Cardiac muscle cell (in vitro differentiated cells and primary cell): ENCODE data around the gene USE1. TPM values are rescaled to one million over a fixed set of nuclear protein-coding genes. Genes with fewer than 3 reads are reported as not detected.

Experiments
- DNase-seq, 2 donors: peaks; one replicate each; pipeline versions ENCODE4 v3.0.0 to v3.0.0-alpha.2; 2010 to 2017; ENCODE audit warnings: low read depth in 1 of 2, low spot score in 1 of 2
- H3K27ac ChIP-seq: fragments of 200-600 bp; sonication (generic); 2 replicates; pipeline ENCODE4 v1.5.1; 2016
- H3K27me3 ChIP-seq: fragments of 200-600 bp; sonication (generic); 2 replicates; pipeline ENCODE4 v1.6.0; 2016; ENCODE audit warnings: control low read depth
- H3K36me3 ChIP-seq: fragments of 200-600 bp; sonication (generic); 2 replicates; pipeline ENCODE4 v1.5.1; 2016; ENCODE audit warnings: control low read depth
- H3K4me1 ChIP-seq: fragments of 200-600 bp; sonication (generic); 2 replicates; pipeline ENCODE4 v1.8.1; 2017; ENCODE audit warnings: low read depth, mild to moderate bottlenecking, mixed run types
- H3K4me3 ChIP-seq: fragments of 200-600 bp; sonication (generic); 2 replicates; pipeline ENCODE4 v1.5.1; 2016; ENCODE audit warnings: mild to moderate bottlenecking
- H3K9me3 ChIP-seq: fragments of 200-600 bp; sonication (generic); 2 replicates; pipeline ENCODE4 v1.5.1; 2017; ENCODE audit warnings: low read depth, mild to moderate bottlenecking, control low read depth
- polyA plus RNA-seq: library from polyadenylated mRNA; unstranded; fragments of >200 nt; fragmentation: Nextera tagmentation; extraction: Ambion mirVana; gene quantifications from 2 replicates; pipeline ENCODE4 v1.2.1, GENCODE V29; 2016
- total RNA-seq: library from RNA; depleted of rRNA; stranded (reverse); fragments of >200 nt; gene quantifications from 2 replicates; pipeline ENCODE4 v1.2.3, GENCODE V29; 2016
- TF ChIP-seq, protein P1 (sequence below): IDR thresholded peaks from 2 replicates; pipeline ENCODE4 v1.5.1; 2012; ENCODE audit warnings: low read depth, mild to moderate bottlenecking, low read length

The USE1 gene, protein sequence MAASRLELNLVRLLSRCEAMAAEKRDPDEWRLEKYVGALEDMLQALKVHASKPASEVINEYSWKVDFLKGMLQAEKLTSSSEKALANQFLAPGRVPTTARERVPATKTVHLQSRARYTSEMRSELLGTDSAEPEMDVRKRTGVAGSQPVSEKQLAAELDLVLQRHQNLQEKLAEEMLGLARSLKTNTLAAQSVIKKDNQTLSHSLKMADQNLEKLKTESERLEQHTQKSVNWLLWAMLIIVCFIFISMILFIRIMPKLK
- total RNA-seq (24.3 and 38.1 TPM in 2 replicates), polyA plus RNA-seq (28.5 and 47.8 TPM in 2 replicates)

DNA sequence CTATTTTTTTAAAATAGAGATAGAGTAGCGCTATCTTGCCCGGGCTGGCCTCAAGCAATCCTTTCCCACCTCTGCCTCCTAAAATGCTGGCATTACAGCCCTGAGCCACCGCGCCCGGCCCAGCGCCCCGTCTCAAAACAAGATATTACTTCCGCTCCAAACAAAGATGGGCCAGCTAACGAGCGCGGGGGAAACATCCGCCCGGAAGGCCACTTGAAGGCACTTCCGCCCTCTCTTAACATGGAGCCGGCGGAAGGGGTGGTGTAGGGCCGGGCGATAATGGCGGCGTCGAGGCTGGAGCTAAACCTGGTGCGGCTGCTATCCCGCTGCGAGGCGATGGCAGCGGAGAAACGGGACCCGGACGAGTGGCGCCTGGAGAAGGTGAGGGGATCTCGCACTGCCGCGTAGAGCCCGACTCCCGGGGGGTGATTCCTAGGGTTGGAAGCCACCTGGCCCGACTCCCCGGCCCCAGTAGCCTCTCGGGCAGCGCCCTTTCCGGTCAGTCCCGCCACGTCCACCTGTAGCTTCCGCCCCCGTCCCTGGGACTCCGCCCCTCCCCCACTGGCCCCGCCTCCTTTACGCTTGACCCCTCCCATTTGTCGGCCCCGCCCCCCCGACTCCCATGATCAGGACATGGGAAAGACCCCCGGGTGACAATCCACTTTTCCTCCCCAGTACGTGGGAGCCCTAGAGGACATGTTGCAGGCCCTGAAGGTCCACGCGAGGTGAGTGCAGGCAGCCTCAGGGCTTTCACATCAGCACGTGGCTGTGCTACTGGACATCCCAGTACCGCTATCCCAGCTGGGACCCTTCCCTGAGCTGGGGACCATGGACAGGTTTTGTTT lies at the start of gene USE1:
Gene USE1, plus strand, starts transcription at position 231 of the 845 bp plus-strand sequence. Its CDS starts 49 bp downstream, at position 280.
- H3K27me3 ChIP-seq, result no peaks in the 10 kb centered on the region
- H3K9me3 ChIP-seq, result no peaks in the 10 kb centered on the region
- peak; percentile 94 for DNase-seq
- TF ChIP-seq, protein P1, sequence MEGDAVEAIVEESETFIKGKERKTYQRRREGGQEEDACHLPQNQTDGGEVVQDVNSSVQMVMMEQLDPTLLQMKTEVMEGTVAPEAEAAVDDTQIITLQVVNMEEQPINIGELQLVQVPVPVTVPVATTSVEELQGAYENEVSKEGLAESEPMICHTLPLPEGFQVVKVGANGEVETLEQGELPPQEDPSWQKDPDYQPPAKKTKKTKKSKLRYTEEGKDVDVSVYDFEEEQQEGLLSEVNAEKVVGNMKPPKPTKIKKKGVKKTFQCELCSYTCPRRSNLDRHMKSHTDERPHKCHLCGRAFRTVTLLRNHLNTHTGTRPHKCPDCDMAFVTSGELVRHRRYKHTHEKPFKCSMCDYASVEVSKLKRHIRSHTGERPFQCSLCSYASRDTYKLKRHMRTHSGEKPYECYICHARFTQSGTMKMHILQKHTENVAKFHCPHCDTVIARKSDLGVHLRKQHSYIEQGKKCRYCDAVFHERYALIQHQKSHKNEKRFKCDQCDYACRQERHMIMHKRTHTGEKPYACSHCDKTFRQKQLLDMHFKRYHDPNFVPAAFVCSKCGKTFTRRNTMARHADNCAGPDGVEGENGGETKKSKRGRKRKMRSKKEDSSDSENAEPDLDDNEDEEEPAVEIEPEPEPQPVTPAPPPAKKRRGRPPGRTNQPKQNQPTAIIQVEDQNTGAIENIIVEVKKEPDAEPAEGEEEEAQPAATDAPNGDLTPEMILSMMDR, result no peak
- H3K27ac ChIP-seq, result peak within 1 kb of the TSS; percentile 93
- peak within 1 kb of the TSS; percentile 55 for H3K4me3 ChIP-seq
- H3K4me1 ChIP-seq, result peaks cover 4% of the 10 kb centered on the region
- H3K36me3 ChIP-seq, result peaks cover 18% of the 10 kb centered on the region

DNA sequence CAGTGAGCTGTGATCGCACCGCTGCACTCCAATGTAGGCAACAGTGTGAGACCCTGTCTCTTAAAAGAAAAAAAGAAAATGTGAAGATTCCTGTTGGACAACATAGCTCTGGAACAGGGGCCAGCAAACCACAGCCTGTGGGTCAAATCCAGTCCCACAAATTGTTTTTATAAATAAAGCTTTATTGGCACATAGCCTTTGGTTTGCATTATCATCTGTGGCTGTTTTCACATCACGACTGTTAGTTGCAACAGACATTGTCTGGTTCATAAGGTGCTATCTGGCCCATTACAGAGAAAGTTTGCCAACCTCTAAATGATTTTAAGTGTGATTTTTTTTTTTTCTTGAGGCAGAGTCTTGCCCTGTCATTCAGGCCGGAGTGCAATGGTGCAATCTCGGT lies 49.4 kb upstream of the USE1 start:
- Histone ChIP-seq H3K9me3 (no peaks in the 10 kb centered on the region), H3K4me1 (no peaks in the 10 kb centered on the region), H3K27me3 (no peaks in the 10 kb centered on the region), H3K27ac (no peak overlapping the region), H3K4me3 (no peak overlapping the region), H3K36me3 (peaks cover 28% of the 10 kb centered on the region)
- TF ChIP-seq, protein P1, result no peak
- DNase-seq, result no peak

DNA sequence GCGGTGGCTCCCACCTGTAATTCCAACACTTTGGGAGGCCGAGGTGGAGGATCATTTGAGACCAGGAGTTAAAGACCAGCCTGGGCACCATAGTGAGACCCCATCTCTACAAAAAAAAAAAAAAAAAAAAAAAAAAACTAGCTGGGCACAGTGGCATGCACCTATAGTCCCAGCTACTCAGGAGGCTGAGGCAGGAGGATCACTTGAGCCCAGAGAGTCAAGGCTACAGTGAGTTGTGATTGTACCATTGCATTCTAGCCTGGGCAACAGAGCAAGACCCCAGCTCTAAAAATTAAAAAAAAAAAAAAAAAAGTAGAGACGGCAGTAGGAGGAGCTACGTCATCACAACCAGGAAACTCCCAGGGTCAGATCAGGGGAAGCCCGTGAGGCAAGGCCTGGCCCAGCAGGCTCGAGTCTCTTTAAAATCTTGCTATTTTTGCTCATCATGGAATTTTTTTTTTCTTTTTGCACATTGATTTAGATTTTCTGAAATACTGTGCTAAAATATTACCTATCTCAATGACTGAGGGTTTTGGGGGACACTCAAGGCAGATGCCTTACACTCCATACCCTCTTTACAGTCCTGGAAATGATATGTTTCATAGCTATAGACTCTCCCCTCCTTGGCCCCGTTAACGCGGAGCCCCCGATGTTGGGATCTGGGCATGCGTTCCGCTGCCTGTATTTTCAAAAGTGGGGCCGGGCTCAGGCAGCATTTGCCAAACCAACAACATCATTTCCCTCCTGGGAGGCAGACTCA lies 44.4 kb upstream of the USE1 start:
- Histone ChIP-seq H3K27me3 (no peaks in the 10 kb centered on the region), H3K27ac (no peak overlapping the region), H3K9me3 (no peaks in the 10 kb centered on the region), H3K4me1 (no peaks in the 10 kb centered on the region), H3K36me3 (peaks cover 16% of the 10 kb centered on the region), H3K4me3 (no peak overlapping the region)
- TF ChIP-seq, protein P1, result no peak
- DNase-seq, result no peak

DNA sequence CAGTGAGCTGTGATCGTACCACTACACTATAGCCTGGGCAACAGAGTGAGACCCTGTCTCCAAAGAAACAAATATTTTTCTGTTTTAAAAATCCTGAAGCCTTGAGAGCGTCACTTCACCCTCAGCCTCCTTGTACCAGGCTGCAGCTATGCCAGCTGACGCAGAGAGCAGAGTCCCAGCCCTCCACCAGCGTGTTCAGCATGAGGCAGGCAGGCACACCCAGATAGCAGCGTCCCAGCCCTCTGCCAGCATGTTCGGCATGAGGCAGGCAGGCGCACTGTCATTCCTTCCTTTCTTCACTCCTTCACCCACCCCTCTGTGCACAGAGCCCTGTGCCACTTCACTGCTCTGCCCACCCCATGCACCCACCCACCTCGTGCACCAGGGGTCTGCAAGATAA lies 43.3 kb upstream of the USE1 start:
- no peak for DNase-seq
- TF ChIP-seq, protein P1, result no peak
- H3K36me3 ChIP-seq, result peaks cover 6% of the 10 kb centered on the region

DNA sequence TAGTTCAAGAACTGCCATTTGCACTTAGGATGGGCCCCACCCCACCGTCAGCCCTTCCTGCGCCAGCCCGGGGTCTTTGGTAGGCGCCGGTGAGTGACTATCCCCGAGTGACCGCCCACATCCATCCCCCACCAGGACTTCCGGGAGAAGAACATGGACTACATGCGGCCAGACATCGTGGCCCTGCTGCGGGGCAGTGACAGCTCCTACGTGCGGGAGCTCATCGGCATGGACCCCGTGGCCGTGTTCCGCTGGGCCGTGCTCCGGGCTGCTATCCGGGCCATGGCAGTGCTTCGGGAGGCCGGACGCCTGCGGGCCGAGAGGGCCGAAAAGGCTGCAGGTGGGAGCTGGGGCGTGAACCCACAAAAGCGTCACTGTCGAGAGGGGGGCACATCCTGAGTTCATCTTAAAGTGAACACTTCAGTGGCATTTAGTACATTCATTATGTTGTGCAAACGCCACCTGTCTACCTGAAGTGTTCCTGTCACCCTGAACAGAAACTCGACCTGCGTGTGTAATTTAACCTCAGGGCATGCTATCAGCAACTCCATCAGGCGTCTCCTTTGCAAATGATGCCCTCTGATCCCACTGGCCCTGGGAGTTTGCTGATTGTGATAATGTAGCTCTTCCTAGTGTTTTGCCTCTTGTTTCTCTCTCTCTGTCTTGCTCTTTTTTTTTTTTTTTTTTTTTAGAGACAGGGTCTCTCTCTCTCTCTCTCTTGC lies 42.4 kb upstream of the USE1 start:
- H3K27ac ChIP-seq, result no peak overlapping the region
- H3K36me3 ChIP-seq, result peaks cover 5% of the 10 kb centered on the region
- no peak for DNase-seq
- TF ChIP-seq, protein P1, result no peak
- no peaks in the 10 kb centered on the region for H3K4me1 ChIP-seq
- H3K4me3 ChIP-seq, result no peak overlapping the region
- H3K9me3 ChIP-seq, result no peaks in the 10 kb centered on the region
- H3K27me3 ChIP-seq, result no peaks in the 10 kb centered on the region

More for the DNA sequence above, 43.3 kb upstream of the USE1 start:
- Histone ChIP-seq H3K27ac (no peak overlapping the region), H3K4me3 (no peak overlapping the region), H3K9me3 (no peaks in the 10 kb centered on the region), H3K4me1 (no peaks in the 10 kb centered on the region), H3K27me3 (no peaks in the 10 kb centered on the region)
